ENCODE results near the gene LIMS2. TPM values are rescaled to one million over a fixed set of nuclear protein-coding genes. Genes with fewer than 3 reads are reported as not detected.

LIMS2 gene
- total and polyA plus RNA-seq, 2 donors (not counting 3 experiments of a cell fraction or from before 2014, with no cell fraction given), result 48.3 to 55.6 TPM

DNA sequence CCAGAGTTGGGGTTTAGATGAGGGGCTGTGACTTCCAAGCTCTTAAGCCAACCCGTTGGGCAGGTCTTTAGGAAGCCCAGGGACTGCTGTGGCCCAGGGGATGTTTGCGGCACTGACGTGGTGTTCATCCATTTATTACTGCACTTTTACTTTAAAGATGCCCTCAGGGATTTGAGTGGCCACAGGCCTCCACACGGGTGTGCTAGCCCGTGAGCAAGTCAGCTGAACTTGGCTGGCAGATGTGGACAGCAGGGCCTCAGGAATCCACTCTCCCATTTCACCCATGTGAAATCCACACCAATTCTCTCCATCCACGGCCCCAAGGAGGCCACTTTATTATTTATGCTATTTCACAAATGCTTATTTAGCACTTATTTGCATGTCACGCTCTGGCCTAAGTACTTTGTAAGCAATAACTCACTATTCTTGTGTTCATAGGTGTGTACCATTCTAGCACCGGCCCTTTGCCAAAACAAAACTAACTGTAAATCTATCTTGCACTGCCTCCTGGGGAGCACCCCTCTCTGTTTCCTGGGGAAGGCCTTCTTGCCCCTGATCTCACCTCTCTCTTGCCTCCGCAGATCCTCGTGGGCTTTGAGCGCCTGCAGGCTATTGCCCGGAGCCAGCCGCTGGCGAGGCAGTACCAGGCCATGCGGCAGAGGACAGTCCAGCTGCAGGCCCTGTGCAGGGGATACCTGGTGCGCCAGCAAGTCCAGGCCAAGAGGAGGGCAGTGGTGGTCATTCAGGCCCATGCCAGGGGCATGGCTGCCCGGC is 68.5 kb downstream of the LIMS2 start:
- no peak for DNase-seq (ENCODE audit: low read depth, low spot score)
- Histone ChIP-seq H3K9me1 (replicated peaks; ENCODE audit: control insufficient read depth, extremely low read depth, insufficient read depth, low read length) (no peaks in the 10 kb centered on the region), H3K4me1 (ENCODE audit: control insufficient read depth, extremely low read depth, insufficient read depth, low read length) (no peaks in the 10 kb centered on the region), H3K27ac (ENCODE audit: insufficient read depth, low read depth, low read length) (no peak overlapping the region), H3K4me2 (ENCODE audit: insufficient read depth, low read length) (no peak overlapping the region), H3K36me3 (ENCODE audit: control insufficient read depth in 2 of 2, extremely low read depth in 1 of 2, insufficient read depth in 2 of 2, low read length in 2 of 2) (no peaks in the 10 kb centered on the region), H4K20me1 (replicated peaks; ENCODE audit: control insufficient read depth, extremely low read depth, insufficient read depth, low read length) (no peaks in the 10 kb centered on the region), H3K79me2 (ENCODE audit: control insufficient read depth, insufficient read depth, low read length) (no peaks in the 10 kb centered on the region), H2AFZ (ENCODE audit: low read depth, low read length) (no peak overlapping the region), H3K4me3 (replicated peaks in 1 of 3; ENCODE audit: insufficient read depth in 1 of 3, low read depth in 1 of 3, low read length in 3 of 3) (no peak overlapping the region), H3K9me3 (replicated peaks; ENCODE audit: control insufficient read depth, insufficient read depth, low read length) (no peaks in the 10 kb centered on the region), H3K27me3 (ENCODE audit: control insufficient read depth in 2 of 2, insufficient read depth in 2 of 2, low read length in 2 of 2) (no peaks in the 10 kb centered on the region), H3K9ac (replicated peaks; ENCODE audit: extremely low read depth, insufficient read depth, low read length) (no peak overlapping the region)
- BruUV-seq (replicated peaks), result no TSS peak
- dilution Hi-C loops (cut with MboI; ENCODE audit: extremely low pct_ligation_motif_present, low sequenced_read_pairs) (no loop called here), intact Hi-C loops (cut with micrococcal nuclease) (no loop called here)
- no peak for FAIRE-seq
- TF ChIP-seq FOS (IDR thresholded peaks at IDR 0.05; ENCODE audit: borderline replicate concordance, insufficient read depth, low read length) (no peak), POLR2A (IDR thresholded peaks at IDR 0.05; ENCODE audit: low read depth, low read length) (no peak), JUN (IDR thresholded peaks at IDR 0.05; ENCODE audit: borderline replicate concordance, insufficient read depth, insufficient read length, low read depth) (no peak), MYC (IDR thresholded peaks at IDR 0.05; ENCODE audit: low read depth, low read length) (no peak), EZH2 (IDR thresholded peaks at IDR 0.05; ENCODE audit: borderline replicate concordance, low read depth, low read length, severe bottlenecking) (no peak), GATA2 (IDR thresholded peaks at IDR 0.05; ENCODE audit: insufficient read depth, insufficient read length, low read depth, low read length) (no peak)
- TF ChIP-seq, protein P1, sequence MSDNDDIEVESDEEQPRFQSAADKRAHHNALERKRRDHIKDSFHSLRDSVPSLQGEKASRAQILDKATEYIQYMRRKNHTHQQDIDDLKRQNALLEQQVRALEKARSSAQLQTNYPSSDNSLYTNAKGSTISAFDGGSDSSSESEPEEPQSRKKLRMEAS (IDR thresholded peaks at IDR 0.05; ENCODE audit: insufficient read depth, insufficient read length), result no peak
- ChIA-PET POLR2A (no interaction called here), CTCF (interaction anchor here (0.9 to 2.3 kb wide), 2 partner anchors 15 to 43 kb away, joined by 4 to 9 read pairs; no protein-coding TSS in a partner anchor)
